Caco-2 (cell line): ENCODE measurements around the gene SKAP2. TPM values are rescaled to one million over a fixed set of nuclear protein-coding genes. Genes with fewer than 3 reads are reported as not detected.

Source experiments
- BruUV-seq: library from RNA; stranded (reverse); fragments of 400-500 nt; replicated peaks from 2 replicates; lab custom pipeline; 2021; lab: Mats Ljungman, UMichigan
- CTCF ChIA-PET: fragments of 300-600 bp; sonication (Branson Sonifier 250); formaldehyde crosslinking; loops from one replicate; lab custom pipeline; 2022; ENCODE audit warnings: antibody characterized with exemption; lab: Charles Lee
- POLR2A ChIA-PET: fragments of 300-600 bp; sonication (Branson Sonifier 250); formaldehyde crosslinking; loops from one replicate; lab custom pipeline; 2022; ENCODE audit warnings: antibody characterized with exemption; lab: Charles Lee
- DNase-seq, 2 experiments: peaks; one replicate each; pipeline versions ENCODE4 v3.0.0 to v3.0.0-alpha.2; 2020 to 2022
- H3K27me3 ChIP-seq: replicated peaks from 2 replicates; pipeline ENCODE4 v1.6.0; 2011; ENCODE audit warnings: low read length; ENCODE audit not compliant: control insufficient read depth, insufficient read depth
- H3K36me3 ChIP-seq: 2 replicates; pipeline ENCODE4 v1.5.1; 2011; ENCODE audit warnings: low read length; ENCODE audit not compliant: control insufficient read depth, insufficient read depth
- H3K4me1 ChIP-seq: fragments of 250-450 bp; sonication (Bioruptor Pico); 2 replicates; pipeline ENCODE4 v1.5.1; 2020; ENCODE audit warnings: mild to moderate bottlenecking
- H3K4me3 ChIP-seq: 2 replicates; pipeline ENCODE4 v1.5.1; 2011; ENCODE audit warnings: low read depth, mild to moderate bottlenecking, control low read depth, low read length
- H3K9me3 ChIP-seq: fragments of 250-450 bp; sonication (Bioruptor Pico); 2 replicates; pipeline ENCODE4 v1.5.1; 2020; ENCODE audit warnings: mild to moderate bottlenecking, moderate library complexity
- H3K27ac Mint-ChIP-seq: one replicate; pipeline ENCODE4 v1.8.0; 2022; ENCODE audit warnings: mixed read lengths; ENCODE audit not compliant: unreplicated experiment
- H3K27me3 Mint-ChIP-seq: one replicate; pipeline ENCODE4 v1.8.0; 2022; ENCODE audit warnings: mixed read lengths; ENCODE audit not compliant: insufficient read depth, unreplicated experiment
- H3K36me3 Mint-ChIP-seq: one replicate; pipeline ENCODE4 v1.8.0; 2022; ENCODE audit warnings: mild to moderate bottlenecking, mixed read lengths; ENCODE audit not compliant: insufficient read depth, unreplicated experiment
- H3K4me1 Mint-ChIP-seq: one replicate; pipeline ENCODE4 v1.8.0; 2022; ENCODE audit warnings: low read depth, mixed read lengths; ENCODE audit not compliant: unreplicated experiment
- H3K4me3 Mint-ChIP-seq: one replicate; pipeline ENCODE4 v1.8.0; 2022; ENCODE audit warnings: mild to moderate bottlenecking, moderate library complexity, mixed read lengths; ENCODE audit not compliant: unreplicated experiment
- H3K9me3 Mint-ChIP-seq: one replicate; pipeline ENCODE4 v1.8.0; 2022; ENCODE audit warnings: mixed read lengths; ENCODE audit not compliant: unreplicated experiment
- intact Hi-C: fragments of 100-400 bp; cut with micrococcal nuclease; formaldehyde crosslinking; loops from one replicate; pipeline ENCODE4 v1.10.0; 2022; ENCODE audit not compliant: unreplicated experiment
- total RNA-seq: library from RNA; stranded (reverse); gene quantifications from 2 replicates; pipeline ENCODE4 v1.2.3, GENCODE V29; 2022
- TF ChIP-seq, protein P1 (sequence below), 2 experiments: fragments of 200-600 bp in 1 of 2; IDR thresholded peaks; 1 replicate in 1 of 2; 2 replicates in 1 of 2; pipeline versions ENCODE4 v1.5.1 to v1.8.0; 2011 to 2022; ENCODE audit warnings: antibody characterized with exemption in 1 of 2, control low read depth in 1 of 2, inconsistent platforms in 1 of 2, low read depth in 1 of 2, low read length in 1 of 2, mild to moderate bottlenecking in 1 of 2, moderate library complexity in 1 of 2; ENCODE audit not compliant: insufficient read depth in 1 of 2, severe bottlenecking in 1 of 2, unreplicated experiment in 1 of 2

The SKAP2 gene
- total RNA-seq, 1 experiment from 2014 or later, result 36.2 TPM

DNA sequence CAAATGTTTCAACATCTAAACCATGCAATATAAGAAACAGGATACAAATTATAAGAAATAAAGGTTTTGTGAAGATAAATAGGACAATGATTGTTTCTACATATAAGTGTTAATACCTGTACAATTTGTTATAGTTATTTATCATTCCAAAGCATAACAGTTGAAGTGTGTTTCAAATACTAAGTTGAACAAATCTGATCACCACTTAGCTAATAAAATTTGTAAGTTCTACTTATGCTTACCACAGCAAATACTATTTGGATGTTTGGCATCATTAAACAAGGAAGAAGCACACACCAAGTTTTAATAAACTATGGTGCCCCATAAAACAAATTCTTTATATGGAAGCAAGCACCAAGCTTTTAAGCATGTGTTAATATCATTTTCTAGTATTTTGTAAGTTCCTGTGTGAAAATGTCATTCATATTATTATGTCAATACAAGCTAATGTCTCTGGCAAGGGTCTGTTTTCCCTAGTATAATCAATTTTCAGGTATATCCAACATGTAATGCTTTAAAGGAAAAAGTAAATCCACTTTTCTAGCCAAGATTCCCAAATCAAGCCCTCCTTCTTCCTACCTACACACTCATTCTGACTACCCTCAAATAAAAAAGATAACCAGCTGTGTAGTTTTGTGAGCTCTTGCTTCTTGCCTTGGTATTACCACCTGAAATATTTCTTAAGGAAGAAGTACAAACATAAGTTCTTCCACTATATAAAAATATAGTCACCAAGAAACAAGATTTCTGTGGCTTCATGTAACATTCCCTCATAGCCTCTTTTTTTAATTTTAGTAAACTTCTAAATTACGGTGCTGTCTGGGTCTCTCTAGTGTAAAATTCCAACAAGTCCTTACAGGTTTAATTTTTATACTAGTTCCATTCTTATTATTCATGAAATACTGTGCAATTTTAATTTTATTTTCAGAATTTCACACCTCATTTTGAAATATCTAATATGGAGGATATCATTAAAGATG is 9.2 kb downstream of the SKAP2 start:
- no peaks in the 10 kb centered on the region for H3K9me3 ChIP-seq
- intact Hi-C loops, result no loop called here
- H3K4me1 ChIP-seq, result no peaks in the 10 kb centered on the region
- no peak for DNase-seq
- no peaks in the 10 kb centered on the region for H3K27me3 ChIP-seq
- no peak overlapping the region for H3K4me3 ChIP-seq
- ChIA-PET CTCF (interaction anchor here (0.6 to 3.7 kb wide), 5 partner anchors 37 to 460 kb away, joined by 3 to 17 read pairs (median 5); no protein-coding TSS in a partner anchor), POLR2A (interaction anchor here (0.6 kb wide), 2 partner anchors 9 to 94 kb away, joined by 3 to 5 read pairs; partner anchors contain the start of gene SKAP2)
- Mint-ChIP-seq H3K36me3 (no peaks in the 10 kb centered on the region), H3K9me3 (no peaks in the 10 kb centered on the region), H3K27me3 (no peaks in the 10 kb centered on the region), H3K27ac (no peak overlapping the region), H3K4me3 (no peak overlapping the region), H3K4me1 (no peaks in the 10 kb centered on the region)
- no TSS peak for BruUV-seq
- no peaks in the 10 kb centered on the region for H3K36me3 ChIP-seq
- TF ChIP-seq, protein P1, sequence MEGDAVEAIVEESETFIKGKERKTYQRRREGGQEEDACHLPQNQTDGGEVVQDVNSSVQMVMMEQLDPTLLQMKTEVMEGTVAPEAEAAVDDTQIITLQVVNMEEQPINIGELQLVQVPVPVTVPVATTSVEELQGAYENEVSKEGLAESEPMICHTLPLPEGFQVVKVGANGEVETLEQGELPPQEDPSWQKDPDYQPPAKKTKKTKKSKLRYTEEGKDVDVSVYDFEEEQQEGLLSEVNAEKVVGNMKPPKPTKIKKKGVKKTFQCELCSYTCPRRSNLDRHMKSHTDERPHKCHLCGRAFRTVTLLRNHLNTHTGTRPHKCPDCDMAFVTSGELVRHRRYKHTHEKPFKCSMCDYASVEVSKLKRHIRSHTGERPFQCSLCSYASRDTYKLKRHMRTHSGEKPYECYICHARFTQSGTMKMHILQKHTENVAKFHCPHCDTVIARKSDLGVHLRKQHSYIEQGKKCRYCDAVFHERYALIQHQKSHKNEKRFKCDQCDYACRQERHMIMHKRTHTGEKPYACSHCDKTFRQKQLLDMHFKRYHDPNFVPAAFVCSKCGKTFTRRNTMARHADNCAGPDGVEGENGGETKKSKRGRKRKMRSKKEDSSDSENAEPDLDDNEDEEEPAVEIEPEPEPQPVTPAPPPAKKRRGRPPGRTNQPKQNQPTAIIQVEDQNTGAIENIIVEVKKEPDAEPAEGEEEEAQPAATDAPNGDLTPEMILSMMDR (IDR thresholded peaks at IDR 0.05; ENCODE audit: insufficient read depth in 1 of 2, low read depth in 1 of 2, low read length in 1 of 2, severe bottlenecking in 1 of 2, unreplicated experiment in 1 of 2), result no peak

DNA sequence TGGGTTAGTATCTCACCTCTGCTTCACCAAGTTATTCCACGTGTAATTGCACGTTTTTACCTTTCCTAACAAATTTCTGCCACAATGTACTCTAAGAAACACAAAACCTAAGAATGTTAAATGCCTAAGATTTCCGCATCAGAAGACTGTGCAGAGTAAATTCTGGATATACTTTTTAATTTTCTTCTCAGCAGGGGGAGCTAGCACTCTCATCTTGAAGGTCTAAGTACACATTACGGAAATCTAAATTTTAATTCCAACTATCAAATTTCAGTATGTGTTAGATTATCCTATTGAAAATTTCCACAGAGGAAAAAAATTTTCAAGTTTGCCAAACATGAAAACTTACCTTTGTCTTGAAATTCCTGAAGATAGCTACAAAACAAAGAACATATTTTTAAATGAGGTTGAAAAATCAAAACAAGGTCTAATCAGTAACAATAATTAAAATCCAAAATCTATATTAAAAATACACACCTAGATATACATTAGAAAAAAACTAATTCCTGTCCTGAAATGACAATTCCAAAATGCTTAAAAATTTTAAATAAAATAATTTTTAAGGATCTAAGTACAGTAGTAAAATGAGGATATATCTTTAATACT is 10.5 kb downstream of the SKAP2 start:
- DNase-seq, result peak in 1 of 2 experiments; percentile 45
- ChIA-PET POLR2A (no interaction called here), CTCF (interaction anchor here (0.7 to 3.7 kb wide), 6 partner anchors 40 to 307 kb away, joined by 3 to 17 read pairs (median 4); partner anchors contain the start of gene HOXA5)
- Histone ChIP-seq H3K4me3 (no peak overlapping the region), H3K4me1 (no peaks in the 10 kb centered on the region), H3K36me3 (no peaks in the 10 kb centered on the region), H3K9me3 (no peaks in the 10 kb centered on the region), H3K27me3 (no peaks in the 10 kb centered on the region)
- no peaks in the 10 kb centered on the region for H3K9me3 Mint-ChIP-seq
- no peaks in the 10 kb centered on the region for H3K36me3 Mint-ChIP-seq
- no peak overlapping the region for H3K4me3 Mint-ChIP-seq
- intact Hi-C loops, result loop anchor here (2.0 kb wide), 1 partner anchor 167 kb away; no protein-coding TSS in a partner anchor
- H3K27ac Mint-ChIP-seq, result no peak overlapping the region
- TF ChIP-seq, protein P1 (IDR thresholded peaks at IDR 0.05; ENCODE audit: insufficient read depth in 1 of 2, low read depth in 1 of 2, low read length in 1 of 2, severe bottlenecking in 1 of 2, unreplicated experiment in 1 of 2), result peak; percentile 47 to 64
- BruUV-seq, result no TSS peak
- H3K4me1 Mint-ChIP-seq, result no peaks in the 10 kb centered on the region
- no peaks in the 10 kb centered on the region for H3K27me3 Mint-ChIP-seq

DNA sequence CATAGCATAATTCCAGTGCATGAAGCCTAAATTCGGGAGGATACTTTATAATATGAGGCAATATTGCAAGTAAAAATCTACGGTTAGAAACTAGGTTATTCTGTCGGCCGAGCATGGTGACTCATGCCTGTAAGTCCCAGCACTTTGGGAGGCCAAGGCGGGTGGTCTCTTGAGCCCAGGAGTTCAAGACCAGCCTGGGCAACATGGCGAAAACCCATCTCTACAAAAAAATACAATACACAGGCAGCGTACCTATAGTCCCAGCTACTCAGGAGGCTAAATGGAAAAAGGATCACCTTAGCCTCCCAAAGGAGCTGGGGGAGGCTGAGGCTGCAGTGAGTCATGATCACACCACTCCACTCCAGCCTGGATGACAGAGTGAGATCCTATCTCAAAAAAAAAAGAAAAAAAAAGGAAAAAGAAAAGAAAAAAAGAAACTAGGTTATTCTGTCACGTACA is 14.2 kb downstream of the SKAP2 start:
- Histone ChIP-seq H3K27me3 (no peaks in the 10 kb centered on the region), H3K9me3 (no peaks in the 10 kb centered on the region), H3K36me3 (no peaks in the 10 kb centered on the region), H3K4me3 (no peak overlapping the region), H3K4me1 (no peaks in the 10 kb centered on the region)
- Mint-ChIP-seq H3K27me3 (no peaks in the 10 kb centered on the region), H3K4me1 (no peaks in the 10 kb centered on the region), H3K4me3 (no peak overlapping the region), H3K9me3 (no peaks in the 10 kb centered on the region), H3K36me3 (no peaks in the 10 kb centered on the region), H3K27ac (no peak overlapping the region)
- TF ChIP-seq, protein P1 (IDR thresholded peaks at IDR 0.05; ENCODE audit: insufficient read depth in 1 of 2, low read depth in 1 of 2, low read length in 1 of 2, severe bottlenecking in 1 of 2, unreplicated experiment in 1 of 2), result no peak
- DNase-seq, result no peak
- intact Hi-C loops, result no loop called here
- POLR2A ChIA-PET, result no interaction called here
- no TSS peak for BruUV-seq
- CTCF ChIA-PET, result no interaction called here
